Hematopoietic multipotent progenitor cell treated with erythropoietin and hydrocortisone succinate and interleukin-3 and kit ligand, for 15 days (in vitro differentiated cells): ENCODE measurements around the gene TRPC1.
A peak's percentile ranks its signal among the peaks of the same experiment; 100 is the strongest.
"Not testable (repeated sequence)": the region's sequence is repeated elsewhere in the genome, so short reads cannot be mapped to it uniquely, and the experiment has no call there.

Experiments used
- DNase-seq: peaks from one replicate; pipeline ENCODE4 v3.0.0-alpha.2; 2015; ENCODE audit warnings: low spot score

The TRPC1 gene

DNA sequence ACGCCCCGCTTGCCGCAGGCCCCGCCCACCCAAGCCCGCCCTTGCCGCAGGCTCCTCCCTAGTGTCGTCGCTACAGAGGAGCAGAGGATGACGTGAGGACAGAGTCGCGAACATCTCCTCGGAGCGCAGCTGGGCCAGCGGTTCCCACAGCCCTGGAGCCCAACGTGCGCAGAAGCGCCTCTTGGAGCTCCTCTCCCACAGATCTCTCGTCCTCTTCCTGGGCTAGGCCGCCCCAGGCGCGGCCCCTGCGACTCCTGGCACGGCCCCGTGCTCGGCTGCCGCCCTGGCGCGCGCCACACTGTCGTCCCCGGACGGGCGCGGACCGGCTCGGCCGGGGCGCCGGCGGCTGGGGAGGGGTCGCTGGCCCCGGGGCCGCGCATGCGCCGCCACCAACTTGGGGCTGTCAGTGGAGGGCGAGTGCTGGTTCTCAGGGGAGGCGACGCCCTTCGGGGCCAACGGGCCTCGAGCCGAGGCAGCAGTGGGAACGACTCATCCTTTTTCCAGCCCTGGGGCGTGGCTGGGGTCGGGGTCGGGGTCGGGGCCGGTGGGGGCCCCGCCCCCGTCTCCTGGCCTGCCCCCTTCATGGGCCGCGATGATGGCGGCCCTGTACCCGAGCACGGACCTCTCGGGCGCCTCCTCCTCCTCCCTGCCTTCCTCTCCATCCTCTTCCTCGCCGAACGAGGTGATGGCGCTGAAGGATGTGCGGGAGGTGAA, at the start of gene TRPC1:
TSS of gene TRPC1 (plus strand) at position 67 of the 714 bp plus-strand sequence. CDS start at position 593, 526 bp downstream.
- DNase-seq, result peak; percentile 80

DNA sequence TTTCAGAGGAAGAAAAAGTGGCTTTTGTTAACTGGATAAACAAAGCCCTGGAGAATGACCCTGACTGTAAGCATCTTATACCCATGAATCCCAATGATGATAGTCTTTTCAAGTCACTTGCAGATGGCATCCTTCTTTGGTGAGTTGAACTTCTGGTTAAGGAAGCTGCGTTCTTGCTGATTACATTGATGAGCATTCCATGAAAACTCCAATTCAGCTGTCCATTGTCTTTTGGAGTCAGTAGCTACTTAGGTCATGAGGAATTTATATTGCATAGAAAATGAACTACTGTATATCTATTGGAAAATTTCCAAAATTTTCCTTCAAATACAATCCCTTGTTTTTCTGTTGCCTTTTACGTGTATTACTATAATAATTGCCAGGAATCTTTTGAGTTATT, 47.7 kb upstream of the TRPC1 start:
- DNase-seq, result no peak

DNA sequence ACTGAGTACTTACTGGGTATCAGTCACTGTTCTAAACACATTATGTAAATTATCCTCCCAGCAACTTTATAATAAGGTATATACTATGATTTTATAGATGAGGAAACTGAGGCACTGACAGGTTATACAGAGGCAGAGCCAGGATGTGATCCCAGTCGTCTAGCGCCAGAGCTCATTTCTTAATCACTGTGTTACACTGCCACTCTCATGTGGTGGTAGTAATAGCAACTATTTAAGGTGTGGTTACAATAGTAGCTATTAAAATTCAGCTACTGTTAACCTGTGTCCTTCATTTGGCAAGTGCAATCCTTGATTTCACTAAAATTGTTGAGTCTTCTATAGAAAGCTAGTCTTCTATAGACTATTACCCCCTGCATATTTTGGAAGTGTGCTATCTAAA, 43.1 kb upstream of the TRPC1 start:
- DNase-seq, result no peak

DNA sequence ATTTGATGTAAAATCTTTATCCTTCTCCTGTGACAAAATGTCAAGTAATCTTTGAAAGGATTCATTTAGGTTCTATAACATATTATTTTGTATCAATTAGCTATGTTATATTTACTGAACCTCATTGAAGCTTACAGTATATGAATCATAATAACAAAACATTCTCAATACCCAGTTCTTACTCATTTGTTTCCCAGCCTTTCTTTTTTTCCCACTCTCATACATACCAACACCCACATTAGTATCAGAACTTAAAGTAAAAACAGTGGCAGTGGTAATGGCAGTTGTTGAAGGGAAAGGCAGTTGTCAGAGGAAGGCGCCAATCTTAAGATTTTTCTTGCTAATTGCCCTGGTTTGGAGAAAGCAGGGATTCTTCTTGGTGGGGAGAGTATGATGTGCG, 33.2 kb upstream of the TRPC1 start:
- DNase-seq, result no peak

DNA sequence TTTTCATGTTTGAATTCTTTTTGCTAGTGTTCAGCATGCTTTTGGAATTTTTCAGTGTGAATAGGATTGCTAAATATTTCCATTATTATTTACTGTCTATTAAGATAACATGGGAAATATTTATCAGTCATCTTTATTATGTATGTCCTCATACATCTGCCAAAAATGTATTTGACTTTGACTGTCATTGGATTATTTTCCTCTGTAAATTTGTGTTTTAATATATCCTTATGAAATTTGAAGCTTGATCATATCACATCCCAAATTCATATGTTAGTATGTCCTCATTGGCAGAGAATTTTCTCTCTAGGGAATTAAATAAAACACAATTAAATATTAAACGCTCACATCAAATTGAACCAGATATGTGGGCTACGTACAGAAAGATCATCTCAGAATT, 32.3 kb upstream of the TRPC1 start:
- no peak for DNase-seq

DNA sequence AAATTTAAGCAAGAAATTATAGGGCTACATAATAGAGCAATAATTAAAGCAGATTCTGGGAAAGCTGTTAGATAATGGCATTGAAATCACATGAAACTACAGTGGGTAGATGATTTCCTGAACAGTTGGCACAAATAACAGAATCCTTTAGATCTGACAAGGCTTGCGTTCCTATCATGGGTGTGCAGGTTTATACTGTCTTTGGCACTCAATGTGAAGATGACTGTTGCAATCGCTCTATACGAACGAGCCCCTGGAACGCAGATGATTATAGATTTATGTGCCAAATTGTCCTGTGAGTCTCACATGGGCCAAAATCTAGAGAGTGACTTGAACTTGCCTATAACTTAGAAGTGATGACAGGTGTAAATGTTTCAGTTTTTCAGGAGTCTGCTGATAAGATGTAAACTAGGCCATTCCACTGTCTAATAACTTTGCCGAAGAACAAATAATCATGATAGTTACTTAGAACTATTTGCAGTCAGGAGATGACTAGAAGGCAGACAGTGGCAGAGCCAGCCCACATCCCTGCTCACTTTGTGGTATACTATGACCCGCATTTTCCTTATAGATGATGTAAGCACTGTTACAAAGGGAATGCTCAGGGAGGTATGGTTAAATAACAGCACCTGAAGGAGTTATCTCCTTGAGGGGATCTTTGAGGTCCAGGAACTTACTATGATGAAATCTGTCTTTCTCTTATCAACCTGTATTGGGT, 30.5 kb upstream of the TRPC1 start:
- peak; percentile 6 for DNase-seq

DNA sequence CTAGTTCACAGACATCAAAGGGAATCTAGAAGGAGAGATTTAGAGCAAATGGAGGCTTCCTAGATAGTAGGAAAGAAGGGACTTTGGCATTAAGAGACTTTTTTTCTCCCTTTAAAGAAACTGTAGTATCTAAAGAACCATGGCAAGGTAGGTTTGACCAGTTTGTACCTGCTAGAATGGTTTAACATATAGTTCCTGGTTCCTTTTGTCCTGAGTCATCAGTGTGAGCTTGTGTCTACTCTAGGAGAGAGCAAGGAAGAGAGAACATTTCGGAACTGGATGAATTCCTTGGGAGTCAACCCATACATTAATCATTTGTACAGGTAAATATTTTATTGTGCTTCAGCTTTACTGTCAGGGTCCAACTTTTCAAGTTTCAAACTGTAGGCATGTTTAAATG, 29.6 kb upstream of the TRPC1 start:
- no peak for DNase-seq

DNA sequence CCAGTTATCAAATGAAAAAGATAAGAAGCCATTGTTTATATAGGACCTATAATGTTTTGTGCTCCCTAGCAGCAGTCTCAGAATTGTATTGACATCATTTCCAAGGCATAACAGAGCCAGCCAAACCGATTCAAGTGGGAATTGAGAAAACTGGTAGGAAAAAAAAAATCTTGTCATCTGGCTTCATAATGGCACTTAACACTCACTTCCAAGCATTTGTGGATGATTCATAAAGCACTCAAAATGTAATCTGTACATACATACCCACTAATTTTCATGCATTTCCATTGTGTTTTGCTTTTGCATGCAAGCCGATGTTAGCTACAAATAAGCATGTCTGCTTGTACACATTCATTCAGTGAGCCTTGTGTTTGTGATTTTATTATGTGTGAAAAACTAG, 18.6 kb upstream of the TRPC1 start:
- DNase-seq, result no peak

DNA sequence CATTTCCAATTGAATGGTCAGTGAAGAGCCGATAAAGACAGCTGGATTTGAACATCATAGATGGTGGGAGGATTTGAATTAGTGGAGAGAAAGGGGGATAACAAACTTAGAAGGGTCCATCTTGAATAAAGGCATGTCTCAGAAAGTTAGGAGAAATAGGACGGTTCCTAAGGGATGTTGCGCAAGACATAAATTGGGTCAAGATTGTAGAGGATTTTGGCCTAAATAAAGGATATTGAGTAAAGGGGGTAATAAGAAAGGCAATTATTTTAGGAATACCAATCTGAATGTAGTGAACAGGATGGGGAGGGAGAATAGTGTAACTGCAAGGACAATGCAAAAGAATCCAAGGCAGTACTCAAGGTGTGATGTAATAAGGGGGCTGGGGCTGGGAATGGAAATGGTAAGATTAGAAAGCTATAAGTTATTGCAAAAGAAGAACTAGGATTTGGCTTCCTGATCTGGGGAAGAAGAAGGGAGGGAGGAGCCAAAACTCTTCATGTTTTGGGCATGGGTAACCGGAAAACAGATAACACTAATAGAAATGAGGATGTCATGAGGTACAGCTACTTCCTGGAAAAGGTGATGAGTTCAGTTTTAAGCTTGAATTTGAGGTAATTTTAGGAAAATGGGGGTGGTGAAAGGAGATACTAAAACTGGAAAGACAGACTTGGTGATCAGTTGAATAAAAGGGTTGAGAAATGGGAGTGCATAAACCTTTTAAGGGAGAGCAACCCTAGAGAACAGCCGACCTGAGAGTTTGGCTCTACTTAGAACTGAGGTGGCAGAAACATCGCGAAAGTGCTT, 17.3 kb upstream of the TRPC1 start:
- no peak for DNase-seq

DNA sequence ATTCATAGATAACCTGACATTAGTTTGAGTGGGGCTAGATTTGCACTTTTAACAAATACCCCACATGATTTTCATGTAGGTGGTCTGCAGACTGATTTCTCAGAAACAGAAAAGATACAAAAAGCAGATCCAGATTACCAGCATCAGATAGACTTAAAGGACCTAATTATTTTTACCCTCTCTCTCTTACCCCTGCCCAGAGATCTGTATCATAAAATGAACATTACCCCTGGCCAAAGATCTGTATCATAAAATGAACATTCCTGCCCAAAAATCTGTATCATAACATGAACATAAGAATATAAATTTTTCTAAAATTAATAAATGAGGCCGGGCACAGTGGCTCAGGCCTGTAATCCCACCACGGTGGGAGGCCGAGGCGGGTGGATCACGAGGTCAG, 14.6 kb upstream of the TRPC1 start:
- DNase-seq, result no peak

DNA sequence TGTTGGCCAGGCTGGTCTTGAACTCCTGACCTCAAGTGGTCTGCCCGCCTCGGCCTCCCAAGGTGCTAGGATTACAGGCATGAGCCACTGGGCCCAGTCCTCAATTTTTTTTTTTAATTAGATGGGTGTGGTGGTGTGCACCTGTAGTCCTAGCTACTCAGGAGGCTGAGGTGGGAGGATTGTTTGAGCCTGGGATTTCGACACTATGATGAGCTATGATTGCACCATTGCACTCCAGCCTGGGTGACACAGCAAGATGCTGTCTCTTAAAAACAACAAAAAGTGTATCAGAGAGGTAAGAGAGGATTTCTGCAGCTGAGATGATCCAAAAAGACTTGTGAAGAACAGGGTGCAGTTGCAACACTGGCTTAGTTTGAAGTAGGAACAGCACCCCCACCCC, 9.0 kb upstream of the TRPC1 start:
- DNase-seq, result not testable (repeated sequence)

DNA sequence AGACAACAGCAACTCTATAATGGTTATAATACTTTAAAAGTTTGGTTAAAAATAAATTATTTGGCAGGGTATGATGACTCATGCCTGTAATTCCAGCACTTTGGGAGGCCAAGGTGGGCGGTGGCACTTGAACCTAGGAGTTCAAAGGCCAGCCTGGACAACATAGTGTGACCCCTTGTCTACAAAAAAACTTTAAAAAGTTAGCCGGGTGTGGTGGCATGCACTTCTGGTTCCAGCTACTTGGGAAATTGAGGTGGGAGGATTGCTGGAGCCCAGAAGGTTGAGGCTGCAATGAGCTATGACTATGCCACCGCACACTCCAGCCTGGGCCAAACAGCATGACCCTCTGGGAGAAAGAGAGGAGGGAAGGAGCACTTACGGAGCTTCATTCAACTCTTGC, 7.7 kb upstream of the TRPC1 start:
- no peak for DNase-seq

DNA sequence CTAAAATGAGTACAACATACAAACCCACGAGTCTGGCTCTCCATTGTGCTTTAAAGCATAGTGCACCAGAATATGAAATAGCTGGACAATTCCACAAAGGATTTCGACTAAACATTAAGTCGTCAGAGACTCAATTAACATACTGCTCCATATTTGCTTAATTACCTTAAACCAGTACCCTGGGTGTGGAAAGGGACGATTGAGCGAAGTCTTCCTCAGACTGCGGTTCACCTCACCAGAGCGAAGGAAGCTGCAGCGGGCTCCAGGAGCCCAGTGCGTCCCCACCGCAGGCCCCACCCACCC, 218 bp upstream of the TRPC1 start:
- DNase-seq, result no peak

DNA sequence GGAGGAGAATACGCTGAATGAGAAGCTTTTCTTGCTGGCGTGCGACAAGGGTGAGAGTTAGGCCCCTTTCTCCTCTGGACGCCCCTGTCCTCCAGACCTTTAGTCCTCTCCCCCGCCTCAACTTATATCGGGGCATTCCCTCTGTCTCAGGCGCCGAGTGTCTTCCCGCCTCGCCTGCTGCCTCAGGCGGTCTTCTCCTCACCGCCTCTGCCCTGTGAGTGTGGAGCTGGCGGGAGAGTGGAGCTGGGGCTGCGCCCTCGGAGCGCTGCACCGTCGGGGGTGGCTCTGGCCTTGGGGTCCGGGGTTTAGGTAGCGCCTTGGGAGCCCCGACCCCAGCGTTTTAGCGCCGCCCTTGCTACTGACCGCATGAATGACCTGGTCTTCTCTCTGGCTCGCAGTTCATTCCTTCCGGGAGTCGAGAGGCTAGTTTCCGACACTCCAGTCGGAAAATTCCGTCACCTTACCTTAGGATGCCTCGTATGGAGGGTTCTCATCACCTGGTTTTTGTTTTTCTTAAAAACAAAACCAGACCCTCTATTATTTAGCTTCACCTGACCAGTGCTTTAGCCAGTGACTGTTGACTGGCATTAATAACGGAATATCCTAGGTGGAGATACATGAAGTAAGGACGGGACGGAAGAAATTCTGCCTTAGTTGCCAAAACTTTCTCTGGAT, 985 bp downstream of the TRPC1 start:
- DNase-seq, result no peak

DNA sequence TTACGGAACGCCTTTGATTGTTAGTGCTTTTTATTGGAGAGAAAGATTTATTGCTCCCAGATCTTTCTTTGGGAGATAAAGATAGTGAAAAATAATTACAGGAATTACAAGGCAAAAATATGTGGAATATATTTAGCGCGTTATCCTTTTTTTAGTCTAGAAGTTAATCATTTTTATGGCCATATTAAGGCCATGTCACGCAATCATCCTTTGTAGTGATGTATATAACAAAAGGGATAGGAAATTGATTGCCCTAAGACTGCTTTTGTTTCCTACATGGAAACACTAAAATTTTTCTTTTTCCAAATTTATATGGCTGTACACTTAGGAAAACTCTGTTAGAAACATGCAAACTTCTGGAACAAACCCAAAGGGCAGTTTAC, 1.5 kb downstream of the TRPC1 start:
- DNase-seq, result no peak

DNA sequence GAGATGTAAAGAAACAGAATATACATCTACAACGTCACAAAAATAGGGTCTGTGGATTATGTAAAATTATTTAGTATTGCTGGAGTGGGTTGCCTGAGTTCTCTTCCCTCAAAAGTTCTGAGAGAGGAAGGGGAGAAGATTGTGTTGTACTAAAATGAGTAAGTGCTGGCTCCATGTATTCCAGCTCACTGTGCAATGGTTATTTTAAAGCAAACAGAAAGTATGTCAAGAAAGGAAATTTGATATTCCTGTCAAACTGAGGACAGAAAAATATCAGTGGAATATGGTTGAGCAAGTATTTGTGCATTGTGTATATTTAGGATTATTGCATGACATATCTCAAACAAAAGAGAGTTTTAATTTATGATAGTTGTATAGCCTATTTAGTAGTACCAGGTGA, 2.2 kb downstream of the TRPC1 start:
- DNase-seq, result no peak

DNA sequence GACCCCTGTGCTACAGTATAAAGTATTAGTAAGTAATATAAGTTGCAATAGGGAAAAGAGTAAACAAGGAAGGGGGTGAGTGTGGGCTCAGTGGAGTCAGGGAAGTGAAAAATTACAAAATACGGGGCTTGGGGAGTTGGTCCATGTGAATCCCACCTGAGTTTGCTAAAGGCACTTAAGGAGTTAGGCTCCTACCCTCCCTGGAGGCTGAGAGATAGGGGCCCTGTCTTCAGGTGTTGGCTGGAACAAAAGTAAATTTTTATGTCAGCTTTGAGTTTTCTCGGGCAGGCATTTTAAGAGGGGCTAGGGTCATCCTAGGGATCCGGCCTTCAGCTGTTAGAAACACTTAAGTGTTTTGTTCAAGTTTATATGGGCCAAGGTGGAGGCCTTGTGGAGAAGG, 8.2 kb downstream of the TRPC1 start:
- DNase-seq, result no peak

DNA sequence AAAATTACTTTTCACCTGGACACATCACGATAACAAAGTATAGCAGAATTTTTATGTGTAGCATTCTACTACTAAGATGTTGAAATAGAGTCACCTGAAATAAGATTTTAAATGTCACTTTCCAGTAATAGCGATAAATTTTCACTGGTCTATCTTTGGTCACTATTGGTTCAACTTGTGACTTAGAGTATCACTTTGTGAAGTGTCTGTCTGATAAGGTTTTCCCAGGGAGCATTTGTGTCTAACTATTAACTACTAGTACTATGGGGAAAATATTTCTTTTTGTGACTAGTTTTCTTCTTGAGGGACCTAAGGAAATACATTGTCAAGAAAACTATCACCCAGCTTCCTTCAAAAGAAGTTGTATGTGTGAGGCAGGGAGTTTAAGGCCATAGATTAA, 11.0 kb downstream of the TRPC1 start:
- no peak for DNase-seq

DNA sequence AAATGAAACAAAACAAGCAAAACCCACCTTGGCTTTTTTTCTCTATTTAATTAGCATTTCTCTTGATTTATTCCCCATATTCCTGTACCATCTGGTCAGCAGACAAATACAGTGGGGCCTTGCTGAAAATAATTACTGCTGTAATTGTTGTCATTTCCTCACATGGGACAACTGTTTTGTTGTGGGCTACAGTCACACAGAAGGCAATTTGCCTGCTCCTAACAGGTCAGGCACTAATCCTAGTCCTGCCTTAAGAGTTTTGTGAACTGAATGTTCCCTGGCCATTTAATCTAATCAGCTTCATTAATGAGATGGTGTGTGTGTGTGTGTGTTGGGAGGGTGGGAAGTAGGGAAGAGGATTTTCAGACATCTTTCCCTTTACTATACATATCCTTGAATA, 11.6 kb downstream of the TRPC1 start:
- DNase-seq, result no peak

DNA sequence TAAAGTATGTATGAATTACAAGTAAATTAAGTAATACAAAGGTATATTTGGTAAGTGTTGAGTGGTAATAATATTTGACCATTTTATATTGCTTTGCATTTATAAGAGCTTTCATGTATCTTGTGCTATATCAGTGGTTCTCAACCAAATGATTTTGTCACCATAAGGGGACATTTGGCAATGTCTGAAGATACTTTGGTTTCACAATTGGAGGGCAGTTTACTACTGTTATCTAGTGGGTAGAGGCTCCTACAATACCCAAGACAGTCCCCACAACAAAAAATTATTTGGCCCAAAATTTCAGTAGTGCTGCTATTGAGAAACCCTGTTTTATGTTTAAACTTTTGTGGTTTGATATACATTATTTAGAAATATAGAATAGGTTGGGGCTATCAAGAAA, 14.6 kb downstream of the TRPC1 start:
- no peak for DNase-seq

DNA sequence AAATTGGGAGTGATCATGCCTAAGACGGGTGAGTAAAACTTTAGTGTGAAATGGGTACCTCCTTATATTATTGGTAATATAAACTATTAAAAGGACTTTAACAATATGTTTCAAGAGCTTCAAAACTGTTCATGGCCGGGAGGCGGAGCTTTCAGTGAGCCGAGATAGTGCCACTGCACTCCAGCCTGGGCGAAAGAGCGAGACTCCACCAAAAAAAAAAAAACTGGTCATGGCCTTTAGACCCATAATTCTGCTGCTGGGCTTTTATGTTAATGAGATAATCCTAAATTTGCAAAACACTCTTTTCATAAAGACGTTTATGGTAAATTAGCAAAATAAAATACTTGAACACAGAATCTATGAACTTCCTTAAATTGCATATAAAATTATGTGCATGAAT, 22.8 kb downstream of the TRPC1 start:
- no peak for DNase-seq

DNA sequence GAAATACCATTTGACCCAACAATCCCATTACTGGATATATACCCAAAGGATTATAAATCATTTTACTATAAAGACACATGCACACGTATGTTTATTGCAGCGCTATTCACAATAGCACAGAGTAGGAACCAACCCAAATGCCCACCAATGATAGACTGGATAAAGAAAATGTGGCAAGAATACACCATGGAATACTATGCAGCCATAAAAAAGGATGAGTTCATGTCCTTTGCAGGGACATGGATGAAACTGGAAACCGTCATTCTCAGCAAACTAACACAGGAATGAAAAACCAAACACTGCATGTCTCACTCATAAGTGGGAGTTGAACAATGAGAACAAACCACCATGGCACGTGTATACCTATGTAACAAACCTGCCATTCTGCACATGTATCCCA, 26.7 kb downstream of the TRPC1 start:
- not testable (repeated sequence) for DNase-seq

DNA sequence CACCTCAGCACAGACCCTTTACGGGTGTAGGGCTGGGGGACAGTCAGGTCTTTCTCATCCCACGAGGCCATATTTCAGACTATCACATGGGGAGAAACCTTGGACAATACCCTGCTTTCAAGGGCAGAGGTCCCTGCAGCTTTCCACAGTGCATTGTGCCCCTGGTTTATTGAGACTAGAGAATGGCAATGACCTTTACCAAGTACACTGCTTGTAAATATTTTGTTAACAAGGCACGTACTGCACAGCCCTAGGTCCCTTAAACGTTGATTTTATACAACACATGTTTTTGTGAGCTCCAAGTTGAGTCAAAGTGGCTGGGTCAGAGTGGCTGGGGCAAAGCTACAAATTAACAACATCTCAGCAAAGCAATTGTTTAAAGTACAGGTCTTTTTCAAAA, 28.8 kb downstream of the TRPC1 start:
- DNase-seq, result not testable (repeated sequence)
